Gastrocnemius medialis (tissue), 4 donors: ENCODE measurements around the gene TAS1R2. TPM values are rescaled to one million over a fixed set of nuclear protein-coding genes. Genes with fewer than 3 reads are reported as not detected.
A peak's percentile ranks its signal among the peaks of the same experiment; 100 is the strongest.

Experiments
- ATAC-seq, 2 donors: fragments of 150-250 bp; one replicate each; pipeline ENCODE4 v1.9.1; 2016
- DNase-seq, 2 donors: peaks; one replicate each; pipeline ENCODE4 v3.0.0-alpha.2; 2019
- H3K27ac ChIP-seq, 4 donors: fragments of 200-600 bp; sonication (generic); 1 replicate in 1 of 4; 2 replicates in 3 of 4; pipeline ENCODE4 v1.5.1; 2016 to 2018; ENCODE audit warnings: mild to moderate bottlenecking in 2 of 4, moderate library complexity in 1 of 4
- H3K27me3 ChIP-seq, 3 donors: fragments of 200-600 bp; sonication (generic) in 2 of 3; 1 replicate in 1 of 3; 2 replicates in 2 of 3; pipeline versions ENCODE4 v1.5.1 to v1.6.0; 2016 to 2019; ENCODE audit warnings: mild to moderate bottlenecking in 1 of 3, moderate library complexity in 1 of 3
- H3K36me3 ChIP-seq, 2 donors: fragments of 200-600 bp; sonication (generic) in 1 of 2; one replicate each; pipeline ENCODE4 v1.5.1; 2017 to 2018
- H3K4me1 ChIP-seq, 2 donors: fragments of 200-600 bp; sonication (generic) in 1 of 2; one replicate each; pipeline ENCODE4 v1.5.1; 2016 to 2017; ENCODE audit warnings: mild to moderate bottlenecking in 2 of 2
- H3K4me3 ChIP-seq, 4 donors: fragments of 200-600 bp; sonication (generic) in 3 of 4; 1 replicate in 1 of 4; 2 replicates in 3 of 4; pipeline ENCODE4 v1.5.1; 2016 to 2019; ENCODE audit warnings: mild to moderate bottlenecking in 2 of 4
- H3K9me3 ChIP-seq, 3 donors: fragments of 200-600 bp; sonication (generic) in 2 of 3; 1 replicate in 1 of 3; 2 replicates in 2 of 3; pipeline ENCODE4 v1.5.1; 2016 to 2019
- POLR2A ChIP-seq, 2 donors: fragments of 450-650 bp; IDR thresholded peaks; one replicate each; pipeline ENCODE4 v1.6.1; 2017; ENCODE audit warnings: antibody characterized with exemption in 2 of 2, mild to moderate bottlenecking in 2 of 2, moderate library complexity in 2 of 2
- in situ Hi-C, 4 donors: fragments of 200-750 bp; cut with MboI; loops; one replicate each; pipeline versions ENCODE4 v1.15.0 to v1.8.0; 2017; ENCODE audit warnings: low sequenced_read_pairs in 4 of 4
- intact Hi-C: fragments of 100-400 bp; cut with DNase I; formaldehyde crosslinking; loops from one replicate; pipeline ENCODE4 v1.15.1; 2023; ENCODE audit warnings: low total_unique reads
- total RNA-seq, 4 donors: library from RNA; depleted of rRNA; stranded (reverse); fragments of >200 nt; gene quantifications; one replicate each; pipeline versions ENCODE4 v1.1.0 to v1.2.3, GENCODE V29; 2016
- TF ChIP-seq, protein P1 (sequence below), 5 experiments: fragments of 450-650 bp in 3 of 5; fragments of 200-600 bp in 2 of 5; sonication (generic) in 2 of 5; IDR thresholded peaks in 4 of 5; conservative IDR thresholded peaks in 1 of 5; 1 replicate in 4 of 5; 2 replicates in 1 of 5; pipeline ENCODE4 v1.5.1; 2016 to 2019; ENCODE audit warnings: antibody characterized with exemption in 5 of 5, mild to moderate bottlenecking in 3 of 5, moderate library complexity in 3 of 5

The TAS1R2 gene
- total RNA-seq, 4 donors from 2014 or later, result not detected

DNA sequence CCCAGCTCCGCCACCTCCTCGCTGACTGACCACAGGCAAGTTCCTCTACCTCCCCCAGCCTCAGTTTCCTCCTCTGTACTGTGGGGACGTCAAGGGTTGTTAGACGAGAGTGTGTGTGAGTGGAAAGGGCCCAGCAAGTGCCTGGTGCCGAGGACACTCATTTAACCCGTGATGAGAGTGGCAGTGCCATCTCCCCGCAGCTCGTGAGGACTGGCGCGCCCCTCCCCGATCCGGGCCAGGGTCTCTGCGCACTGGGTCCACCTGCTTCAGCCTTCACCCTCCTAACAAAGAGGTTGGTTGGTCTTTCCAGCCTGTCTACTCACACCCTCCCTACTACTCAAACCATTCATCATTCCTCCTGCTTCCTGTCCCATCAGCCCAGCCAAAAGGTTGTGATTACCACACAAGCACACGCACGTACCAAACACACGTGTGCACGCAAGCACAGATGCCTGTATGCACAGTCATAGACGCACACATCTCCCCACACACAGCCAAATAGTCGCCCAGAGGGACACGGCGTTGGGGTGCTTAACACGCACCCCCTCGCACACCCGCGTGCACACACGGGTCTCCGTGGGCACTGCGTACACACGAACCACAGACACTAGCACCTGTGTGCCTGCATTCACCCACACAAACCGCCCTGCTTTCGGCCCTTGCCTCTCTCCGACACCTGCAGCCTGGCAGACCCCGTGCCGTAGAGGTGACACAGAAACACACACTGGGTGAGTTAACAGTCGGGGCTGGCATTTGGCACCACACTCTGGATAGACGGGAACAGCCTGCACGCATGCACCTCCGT is 39.3 kb downstream of the TAS1R2 start:
- H3K27me3 ChIP-seq, result peaks cover 13 to 39% (median 24%) of the 10 kb centered on the region in 3 donors
- in situ Hi-C loops, result loop anchor here (5.0 to 25.0 kb wide), 2 partner anchors 223 to 233 kb away; no protein-coding TSS in a partner anchor
- TF ChIP-seq, protein P1, sequence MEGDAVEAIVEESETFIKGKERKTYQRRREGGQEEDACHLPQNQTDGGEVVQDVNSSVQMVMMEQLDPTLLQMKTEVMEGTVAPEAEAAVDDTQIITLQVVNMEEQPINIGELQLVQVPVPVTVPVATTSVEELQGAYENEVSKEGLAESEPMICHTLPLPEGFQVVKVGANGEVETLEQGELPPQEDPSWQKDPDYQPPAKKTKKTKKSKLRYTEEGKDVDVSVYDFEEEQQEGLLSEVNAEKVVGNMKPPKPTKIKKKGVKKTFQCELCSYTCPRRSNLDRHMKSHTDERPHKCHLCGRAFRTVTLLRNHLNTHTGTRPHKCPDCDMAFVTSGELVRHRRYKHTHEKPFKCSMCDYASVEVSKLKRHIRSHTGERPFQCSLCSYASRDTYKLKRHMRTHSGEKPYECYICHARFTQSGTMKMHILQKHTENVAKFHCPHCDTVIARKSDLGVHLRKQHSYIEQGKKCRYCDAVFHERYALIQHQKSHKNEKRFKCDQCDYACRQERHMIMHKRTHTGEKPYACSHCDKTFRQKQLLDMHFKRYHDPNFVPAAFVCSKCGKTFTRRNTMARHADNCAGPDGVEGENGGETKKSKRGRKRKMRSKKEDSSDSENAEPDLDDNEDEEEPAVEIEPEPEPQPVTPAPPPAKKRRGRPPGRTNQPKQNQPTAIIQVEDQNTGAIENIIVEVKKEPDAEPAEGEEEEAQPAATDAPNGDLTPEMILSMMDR (IDR thresholded peaks at IDR 0.05 in 4 of 5, conservative IDR thresholded peaks at IDR 0.05 in 1 of 5), result no peak
- peak in 1 of 2 donors; percentile 5 for TF ChIP-seq POLR2A (IDR thresholded peaks at IDR 0.05)
- intact Hi-C loops, result loop anchor here (1.0 kb wide), 1 partner anchor 223 kb away; no protein-coding TSS in a partner anchor
- peak in 1 of 2 donors; percentile 35 for ATAC-seq
- DNase-seq, result no peak
- no peak overlapping the region for H3K4me3 ChIP-seq
- H3K36me3 ChIP-seq, result no peaks in the 10 kb centered on the region
- H3K4me1 ChIP-seq, result no peaks in the 10 kb centered on the region
- H3K9me3 ChIP-seq, result no peaks in the 10 kb centered on the region
- H3K27ac ChIP-seq, result no peak overlapping the region

DNA sequence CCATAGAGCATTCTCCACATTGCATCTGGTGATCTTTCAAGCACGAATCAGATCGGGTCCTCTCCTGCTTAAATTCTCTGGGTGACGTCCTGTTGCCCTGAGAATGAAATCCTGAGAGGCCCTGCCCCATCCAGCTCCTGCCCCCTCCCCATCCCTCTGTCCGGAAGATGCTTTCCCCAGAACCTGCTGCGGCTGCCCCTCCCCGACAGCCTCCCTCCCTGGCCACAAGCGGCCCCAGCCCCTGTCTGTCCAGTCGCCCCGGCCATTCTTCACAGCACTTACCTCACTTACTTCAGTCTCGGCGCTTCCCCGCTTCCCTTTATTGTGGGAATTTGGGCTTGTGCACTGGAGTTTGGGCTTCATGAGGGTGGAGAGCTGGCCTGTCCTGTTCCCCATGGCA is 40.3 kb downstream of the TAS1R2 start:
- ATAC-seq, result no peak
- Histone ChIP-seq H3K4me1 (no peaks in the 10 kb centered on the region), H3K9me3 (no peaks in the 10 kb centered on the region), H3K27ac (no peak overlapping the region), H3K36me3 (no peaks in the 10 kb centered on the region), H3K4me3 (no peak overlapping the region), H3K27me3 (peaks cover 17 to 49% (median 29%) of the 10 kb centered on the region in 3 donors)
- DNase-seq, result no peak
- TF ChIP-seq POLR2A (IDR thresholded peaks at IDR 0.05), result no peak
- TF ChIP-seq, protein P1 (IDR thresholded peaks at IDR 0.05 in 4 of 5, conservative IDR thresholded peaks at IDR 0.05 in 1 of 5), result no peak
- intact Hi-C loops, result no loop called here
- in situ Hi-C loops, result loop anchor here in 2 of 4 donors (25.0 kb wide), 1 partner anchor 232 kb away; no protein-coding TSS in a partner anchor

DNA sequence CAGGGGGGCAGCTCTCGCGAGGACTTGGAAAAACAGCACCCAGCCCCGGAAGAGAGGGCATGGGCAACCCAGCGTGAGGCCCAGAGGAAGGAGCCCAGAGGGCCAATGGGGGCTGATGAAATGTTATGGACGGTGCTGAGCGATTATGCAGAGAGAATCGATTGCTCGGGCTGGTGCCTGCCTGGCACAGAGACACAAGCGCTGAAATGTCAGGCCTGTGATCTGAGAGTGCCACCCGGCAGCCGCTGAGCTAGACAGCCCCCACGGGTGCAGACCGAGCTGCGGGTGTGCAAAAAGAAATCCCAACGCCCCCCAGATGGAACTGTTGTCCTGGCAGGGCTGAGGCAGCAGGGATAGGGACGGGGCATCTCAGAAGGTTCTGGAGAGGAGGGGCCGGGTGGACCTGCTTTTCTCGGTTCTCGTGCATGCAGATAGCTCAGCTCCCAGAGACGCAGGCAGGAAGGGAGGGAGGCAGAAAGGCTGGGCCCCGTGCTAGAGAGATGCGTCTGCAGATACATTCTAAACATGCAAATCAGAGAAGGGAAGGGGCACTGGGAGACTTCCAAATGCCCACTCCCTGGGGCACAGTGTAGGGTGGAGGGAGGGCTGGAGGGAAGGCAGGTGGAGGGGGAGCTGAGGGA is 41.5 kb downstream of the TAS1R2 start:
- H3K4me3 ChIP-seq, result no peak overlapping the region

DNA sequence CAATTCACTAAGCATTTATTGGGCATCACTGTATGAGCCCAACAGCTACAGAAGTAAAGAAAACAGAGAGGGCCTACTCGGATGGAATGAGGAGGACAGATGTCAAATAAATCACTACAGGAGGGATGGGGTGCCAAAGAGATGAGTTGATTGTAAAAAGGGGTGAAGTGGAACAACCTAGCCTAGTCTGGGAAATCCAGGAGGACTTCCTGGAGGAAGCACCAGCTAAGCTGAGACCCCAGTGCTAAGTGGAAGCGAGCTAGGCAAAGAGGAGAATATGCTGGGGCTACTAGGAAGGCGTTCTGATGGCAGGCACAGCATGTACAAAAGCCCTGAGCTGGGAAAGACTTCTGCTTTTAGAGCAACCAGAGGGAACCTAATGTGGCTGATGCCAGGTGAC is 42.1 kb downstream of the TAS1R2 start:
- Histone ChIP-seq H3K4me1 (no peaks in the 10 kb centered on the region), H3K4me3 (no peak overlapping the region), H3K27ac (no peak overlapping the region), H3K9me3 (no peaks in the 10 kb centered on the region), H3K36me3 (no peaks in the 10 kb centered on the region), H3K27me3 (peaks cover 17 to 52% (median 29%) of the 10 kb centered on the region in 3 donors)
- in situ Hi-C loops, result loop anchor here in 2 of 4 donors (25.0 kb wide), 1 partner anchor 230 kb away; no protein-coding TSS in a partner anchor
- intact Hi-C loops, result no loop called here
- no peak for DNase-seq
- TF ChIP-seq POLR2A (IDR thresholded peaks at IDR 0.05), result no peak
- TF ChIP-seq, protein P1 (IDR thresholded peaks at IDR 0.05 in 4 of 5, conservative IDR thresholded peaks at IDR 0.05 in 1 of 5), result no peak
- ATAC-seq, result no peak

More for the DNA sequence above, 41.5 kb downstream of the TAS1R2 start:
- TF ChIP-seq POLR2A (IDR thresholded peaks at IDR 0.05), result no peak
- TF ChIP-seq, protein P1 (IDR thresholded peaks at IDR 0.05 in 4 of 5, conservative IDR thresholded peaks at IDR 0.05 in 1 of 5), result no peak
- Histone ChIP-seq H3K4me1 (no peaks in the 10 kb centered on the region), H3K27me3 (peaks cover 17 to 52% (median 29%) of the 10 kb centered on the region in 3 donors), H3K9me3 (no peaks in the 10 kb centered on the region), H3K27ac (no peak overlapping the region), H3K36me3 (no peaks in the 10 kb centered on the region)
- in situ Hi-C loops (loop anchor here in 2 of 4 donors (25.0 kb wide), 1 partner anchor 231 kb away; no protein-coding TSS in a partner anchor), intact Hi-C loops (no loop called here)
- DNase-seq (no peak), ATAC-seq (no peak)
